H9 (cell line): ENCODE measurements around the gene FLNA. TPM values are rescaled to one million over a fixed set of nuclear protein-coding genes. Genes with fewer than 3 reads are reported as not detected.

ENCODE experiments used
- DNase-seq: peaks from one replicate; pipeline ENCODE4 v3.0.0-alpha.2; 2017
- H2AFZ ChIP-seq: one replicate; pipeline ENCODE4 v1.6.1; 2013; ENCODE audit warnings: mild to moderate bottlenecking, low read length, control low read depth, moderate library complexity
- H2AK5ac ChIP-seq: 2 replicates; pipeline ENCODE4 v1.6.1; 2013; ENCODE audit warnings: low read length, control low read depth, mixed read lengths; ENCODE audit not compliant: insufficient read length
- H2BK120ac ChIP-seq: one replicate; pipeline ENCODE4 v1.6.1; 2013; ENCODE audit warnings: low read depth, mild to moderate bottlenecking, low read length, control low read depth, inconsistent platforms; ENCODE audit not compliant: poor library complexity, severe bottlenecking
- H2BK12ac ChIP-seq: 2 replicates; pipeline ENCODE4 v1.6.1; 2013; ENCODE audit warnings: low read length, control low read depth, mixed read lengths, low read depth; ENCODE audit not compliant: insufficient read length
- H2BK15ac ChIP-seq: 2 replicates; pipeline ENCODE4 v1.6.1; 2013; ENCODE audit warnings: low read depth, low read length, control low read depth
- H2BK20ac ChIP-seq: one replicate; pipeline ENCODE4 v1.6.1; 2013; ENCODE audit warnings: low read depth, mild to moderate bottlenecking, low read length, control low read depth, inconsistent platforms; ENCODE audit not compliant: poor library complexity, severe bottlenecking
- H2BK5ac ChIP-seq: 2 replicates; pipeline ENCODE4 v1.6.1; 2013; ENCODE audit warnings: low read length, control low read depth, mixed read lengths; ENCODE audit not compliant: insufficient read length
- H3K14ac ChIP-seq: 2 replicates; pipeline ENCODE4 v1.6.1; 2013; ENCODE audit warnings: low read length, control low read depth; ENCODE audit not compliant: insufficient read depth
- H3K18ac ChIP-seq: 2 replicates; pipeline ENCODE4 v1.6.1; 2013; ENCODE audit warnings: low read depth, mild to moderate bottlenecking, mixed read lengths, low read length, control low read depth; ENCODE audit not compliant: insufficient read length
- H3K23ac ChIP-seq: 2 replicates; pipeline ENCODE4 v1.6.1; 2013; ENCODE audit warnings: low read length, control low read depth, mixed read lengths, low read depth; ENCODE audit not compliant: insufficient read length
- H3K23me2 ChIP-seq: 2 replicates; pipeline ENCODE4 v1.6.1; 2013; ENCODE audit warnings: low read depth, mild to moderate bottlenecking, mixed read lengths, low read length, control low read depth; ENCODE audit not compliant: insufficient read length, poor library complexity, severe bottlenecking
- H3K27ac ChIP-seq: 2 replicates; pipeline ENCODE4 v1.5.1; 2013; ENCODE audit warnings: low read length, control low read depth, mixed read lengths, low read depth; ENCODE audit not compliant: insufficient read length
- H3K27me3 ChIP-seq: 2 replicates; pipeline ENCODE4 v1.6.1; 2013; ENCODE audit warnings: low read length, control low read depth, inconsistent platforms; ENCODE audit not compliant: insufficient read depth
- H3K4ac ChIP-seq: 2 replicates; pipeline ENCODE4 v1.6.1; 2013; ENCODE audit warnings: low read depth, mild to moderate bottlenecking, control low read depth, inconsistent platforms, low read length, moderate library complexity
- H3K4me1 ChIP-seq: 2 replicates; pipeline ENCODE4 v1.6.1; 2013; ENCODE audit warnings: low read length, control low read depth, inconsistent platforms; ENCODE audit not compliant: insufficient read depth
- H3K4me2 ChIP-seq: 2 replicates; pipeline ENCODE4 v1.6.1; 2013; ENCODE audit warnings: low read length, control low read depth, mixed read lengths; ENCODE audit not compliant: insufficient read length, insufficient read depth
- H3K56ac ChIP-seq: 2 replicates; pipeline ENCODE4 v1.6.1; 2013; ENCODE audit warnings: low read depth, mild to moderate bottlenecking, mixed read lengths, low read length, control low read depth; ENCODE audit not compliant: insufficient read length
- H3K79me1 ChIP-seq: 2 replicates; pipeline ENCODE4 v1.6.1; 2013; ENCODE audit warnings: low read depth, mild to moderate bottlenecking, moderate library complexity, low read length, control low read depth, inconsistent platforms; ENCODE audit not compliant: insufficient read depth, poor library complexity, severe bottlenecking
- H3K79me2 ChIP-seq: 2 replicates; pipeline ENCODE4 v1.6.1; 2013; ENCODE audit warnings: low read length, control low read depth, inconsistent platforms; ENCODE audit not compliant: insufficient read depth
- H3K9ac ChIP-seq: 2 replicates; pipeline ENCODE4 v1.6.1; 2013; ENCODE audit warnings: low read length, control low read depth, mixed read lengths; ENCODE audit not compliant: insufficient read length; ENCODE audit errors: extremely low read depth
- H3K9me3 ChIP-seq: one replicate; pipeline ENCODE4 v1.6.1; 2013; ENCODE audit warnings: low read depth, low read length, inconsistent platforms; ENCODE audit not compliant: control insufficient read depth
- H3T11ph ChIP-seq: one replicate; pipeline ENCODE4 v1.6.1; 2013; ENCODE audit warnings: mild to moderate bottlenecking, low read length, control low read depth, inconsistent platforms
- H4K20me1 ChIP-seq: one replicate; pipeline ENCODE4 v1.6.1; 2013; ENCODE audit not compliant: control insufficient read depth, insufficient read length, insufficient read depth
- H4K5ac ChIP-seq: 2 replicates; pipeline ENCODE4 v1.6.1; 2013; ENCODE audit warnings: low read depth, mild to moderate bottlenecking, mixed read lengths, low read length, control low read depth; ENCODE audit not compliant: insufficient read length
- H4K8ac ChIP-seq: replicated peaks from 2 replicates; pipeline ENCODE4 v1.6.1; 2013; ENCODE audit warnings: low read length, control low read depth, mixed read lengths, low read depth; ENCODE audit not compliant: insufficient read length
- H4K91ac ChIP-seq: 2 replicates; pipeline ENCODE4 v1.6.1; 2013; ENCODE audit warnings: low read depth, mild to moderate bottlenecking, moderate library complexity, mixed read lengths, low read length, control low read depth; ENCODE audit not compliant: insufficient read length
- H3K27ac Mint-ChIP-seq, 3 experiments: 2 replicates in 2 of 3; 3 replicates in 1 of 3; pipeline ENCODE4 v1.8.0; 2020 to 2021; ENCODE audit warnings: mixed read lengths in 3 of 3, mild to moderate bottlenecking in 1 of 3, moderate library complexity in 1 of 3
- H3K27me3 Mint-ChIP-seq: 2 replicates; pipeline ENCODE4 v1.8.0; 2021; ENCODE audit warnings: low read depth, mild to moderate bottlenecking, moderate library complexity, mixed read lengths
- H3K36me3 Mint-ChIP-seq, 3 experiments: 2 replicates in 2 of 3; 3 replicates in 1 of 3; pipeline ENCODE4 v1.8.0; 2020 to 2021; ENCODE audit warnings: low read depth in 3 of 3, mixed read lengths in 3 of 3; ENCODE audit not compliant: insufficient read depth in 1 of 3
- H3K4me1 Mint-ChIP-seq, 2 experiments: 2 replicates each; pipeline ENCODE4 v1.8.0; 2020; ENCODE audit warnings: mixed read lengths in 2 of 2
- H3K4me3 Mint-ChIP-seq, 2 experiments: 2 replicates in 1 of 2; 3 replicates in 1 of 2; pipeline ENCODE4 v1.8.0; 2020 to 2021; ENCODE audit warnings: mild to moderate bottlenecking in 2 of 2, mixed read lengths in 2 of 2, moderate library complexity in 1 of 2
- H3K9me3 Mint-ChIP-seq, 2 experiments: 2 replicates in 1 of 2; 3 replicates in 1 of 2; pipeline ENCODE4 v1.8.0; 2020; ENCODE audit warnings: mild to moderate bottlenecking in 2 of 2, mixed read lengths in 2 of 2, moderate library complexity in 1 of 2
- WGBS: extraction: QIAGEN DNeasy Blood & Tissue Kit; methylation state at CpG from one replicate; pipeline ENCODE4 v1.1.7; 2013; ENCODE audit warnings: missing lambda C conversion rate, low lambda C conversion rate, mixed read lengths; ENCODE audit not compliant: insufficient read length; ENCODE audit errors: extremely low coverage; 5-methylcytosine and 5-hydroxymethylcytosine counted together
- total RNA-seq: library from RNA; stranded (reverse); gene quantifications from 2 replicates; pipeline ENCODE4 v1.2.1, GENCODE V29; 2021
- TF ChIP-seq, protein P1 (sequence below): fragments of 200-600 bp; sonication (generic); conservative IDR thresholded peaks from 3 replicates; pipeline ENCODE4 v1.8.0; 2021; ENCODE audit warnings: antibody characterized with exemption, mild to moderate bottlenecking

The FLNA gene
- total RNA-seq, 1 experiment from 2014 or later = 957 TPM

DNA sequence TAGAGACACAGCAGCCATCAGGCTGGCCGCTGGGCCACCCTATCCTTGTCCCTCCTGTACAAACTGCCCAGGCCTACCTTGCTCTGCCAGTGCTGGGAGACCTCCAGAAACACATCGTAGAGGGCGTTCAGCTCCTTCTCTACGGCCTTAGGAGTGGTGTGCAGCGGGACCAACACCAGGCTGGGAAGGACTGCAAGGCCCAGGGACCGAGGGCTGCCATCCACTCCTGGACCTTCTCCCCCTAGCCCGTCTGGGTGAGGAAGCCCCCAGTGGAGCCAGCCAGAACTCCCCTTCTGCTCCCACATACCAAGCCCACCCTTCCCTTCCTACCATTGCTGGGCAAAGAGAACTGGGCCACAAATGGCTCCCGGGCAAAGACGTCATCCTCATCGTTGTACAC lies 28.8 kb upstream of the FLNA start:
- no peak overlapping the region for H3K4me3 Mint-ChIP-seq
- no peak overlapping the region for H3K18ac ChIP-seq
- TF ChIP-seq, protein P1, sequence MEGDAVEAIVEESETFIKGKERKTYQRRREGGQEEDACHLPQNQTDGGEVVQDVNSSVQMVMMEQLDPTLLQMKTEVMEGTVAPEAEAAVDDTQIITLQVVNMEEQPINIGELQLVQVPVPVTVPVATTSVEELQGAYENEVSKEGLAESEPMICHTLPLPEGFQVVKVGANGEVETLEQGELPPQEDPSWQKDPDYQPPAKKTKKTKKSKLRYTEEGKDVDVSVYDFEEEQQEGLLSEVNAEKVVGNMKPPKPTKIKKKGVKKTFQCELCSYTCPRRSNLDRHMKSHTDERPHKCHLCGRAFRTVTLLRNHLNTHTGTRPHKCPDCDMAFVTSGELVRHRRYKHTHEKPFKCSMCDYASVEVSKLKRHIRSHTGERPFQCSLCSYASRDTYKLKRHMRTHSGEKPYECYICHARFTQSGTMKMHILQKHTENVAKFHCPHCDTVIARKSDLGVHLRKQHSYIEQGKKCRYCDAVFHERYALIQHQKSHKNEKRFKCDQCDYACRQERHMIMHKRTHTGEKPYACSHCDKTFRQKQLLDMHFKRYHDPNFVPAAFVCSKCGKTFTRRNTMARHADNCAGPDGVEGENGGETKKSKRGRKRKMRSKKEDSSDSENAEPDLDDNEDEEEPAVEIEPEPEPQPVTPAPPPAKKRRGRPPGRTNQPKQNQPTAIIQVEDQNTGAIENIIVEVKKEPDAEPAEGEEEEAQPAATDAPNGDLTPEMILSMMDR = no peak

More for the DNA sequence above, 28.8 kb upstream of the FLNA start:
- H4K5ac ChIP-seq = no peak overlapping the region
- Mint-ChIP-seq H3K9me3 (peaks cover 74 to 78% of the 10 kb centered on the region in 2 experiments), H3K36me3 (peaks cover 27 to 45% (median 35%) of the 10 kb centered on the region in 3 experiments), H3K27me3 (peaks cover 3% of the 10 kb centered on the region), H3K4me1 (peaks cover 0 to 15% of the 10 kb centered on the region in 2 experiments; a peak in 2 of 4 replicates), H3K27ac (peak overlapping the region in 1 of 3 experiments; percentile 58; a peak in 1 of 7 replicates)
- WGBS = no CpG with 5 or more reads among the region's 10 CpGs
- H3K23ac ChIP-seq = no peak overlapping the region
- no peak overlapping the region; the same call in 1 of the 2 replicates for H3K14ac ChIP-seq
- no peak overlapping the region for H3K4ac ChIP-seq
- peaks cover 10% of the 10 kb centered on the region for H3K23me2 ChIP-seq
- H3K4me1 ChIP-seq = no peaks in the 10 kb centered on the region
- H2BK20ac ChIP-seq = no peak overlapping the region
- no peak overlapping the region for H3K4me2 ChIP-seq
- H3K27me3 ChIP-seq = no peaks in the 10 kb centered on the region
- H2BK120ac ChIP-seq = no peak overlapping the region
- peaks cover 33% of the 10 kb centered on the region for H3K9me3 ChIP-seq
- H3T11ph ChIP-seq = no peak overlapping the region
- no peak overlapping the region for H4K8ac ChIP-seq
- H4K91ac ChIP-seq = no peak overlapping the region
- H4K20me1 ChIP-seq = no peaks in the 10 kb centered on the region
- H2BK15ac ChIP-seq = no peak overlapping the region
- no peak overlapping the region for H3K56ac ChIP-seq
- no peak overlapping the region for H2BK5ac ChIP-seq
- DNase-seq = no peak
- H3K79me1 ChIP-seq = no peaks in the 10 kb centered on the region
- H2AFZ ChIP-seq = no peak overlapping the region
- no peak overlapping the region for H2AK5ac ChIP-seq
- no peak overlapping the region for H3K27ac ChIP-seq
- peaks cover 3% of the 10 kb centered on the region; the same call in 1 of the 2 replicates for H3K79me2 ChIP-seq
- no peak overlapping the region for H3K9ac ChIP-seq
- no peak overlapping the region for H2BK12ac ChIP-seq
